ENCODE measurements around the gene MLLT3. TPM values are rescaled to one million over a fixed set of nuclear protein-coding genes. Genes with fewer than 3 reads are reported as not detected.

MLLT3 gene
- total and polyA plus RNA-seq, 2 of the 8 experiments (the other 6 are each of a cell fraction or from before 2014, with no cell fraction given): 5.9 to 9.6 TPM

DNA sequence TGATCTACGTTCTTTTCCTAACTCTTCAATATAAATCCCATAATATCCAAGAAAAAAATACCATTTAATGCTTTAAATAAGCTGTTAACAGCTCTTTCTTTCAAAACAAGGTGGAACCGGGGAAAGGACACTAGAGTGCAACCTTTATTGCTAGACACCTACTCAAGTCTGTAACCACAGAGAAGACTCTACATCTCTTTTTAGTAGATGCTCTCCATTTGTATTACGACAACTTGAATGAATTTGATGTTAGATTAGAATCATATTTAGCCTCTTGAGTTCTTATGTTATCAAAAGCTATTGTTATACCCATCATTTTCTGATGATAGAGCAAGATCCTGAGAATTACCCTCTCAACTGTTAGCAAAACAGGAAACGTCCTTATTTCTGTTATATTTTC is 246.3 kb downstream of the MLLT3 start:
- no peak overlapping the region for H3K23ac ChIP-seq (ENCODE audit: insufficient read length)
- no peak overlapping the region for H3K4me2 ChIP-seq (ENCODE audit: insufficient read depth in 1 of 2, low read depth in 2 of 2, low read length in 2 of 2)
- no peak overlapping the region for H3K56ac ChIP-seq (replicated peaks; ENCODE audit: insufficient read length, low read depth, low read length)
- no peaks in the 10 kb centered on the region for H3K23me2 ChIP-seq (ENCODE audit: low read depth, low read length)
- H4K5ac ChIP-seq (ENCODE audit: insufficient read length, low read depth, low read length): no peak overlapping the region
- 85 to 100% methylated on average over 1 to 4 of the region's 4 CpGs for WGBS, 2 experiments (ENCODE audit: extremely low coverage in 1 of 2, insufficient coverage in 1 of 2, insufficient read length in 1 of 2, insufficient replicate concordance in 2 of 2, low coverage in 1 of 2, low lambda C conversion rate in 2 of 2, missing lambda C conversion rate in 1 of 2)
- no peak for DNase-seq (ENCODE audit: low read depth in 1 of 2, low spot score in 2 of 2)
- FAIRE-seq: no peak
- no peak overlapping the region for H3K4ac ChIP-seq (replicated peaks; ENCODE audit: insufficient read length, low read depth, low read length)
- no peaks in the 10 kb centered on the region for H3K27me3 ChIP-seq (replicated peaks in 1 of 4; ENCODE audit: control insufficient read depth in 3 of 4, extremely low read depth in 1 of 4, insufficient read depth in 3 of 4, low read length in 3 of 4)
- no peaks in the 10 kb centered on the region for H3K4me1 ChIP-seq (replicated peaks in 1 of 4; ENCODE audit: control insufficient read depth in 3 of 4, insufficient read depth in 4 of 4, low read length in 3 of 4)
- no peak overlapping the region for H2BK20ac ChIP-seq (ENCODE audit: low read length)
- H3K9me3 ChIP-seq (ENCODE audit: insufficient read depth in 2 of 2, low read depth in 1 of 2, low read length in 1 of 2): no peaks in the 10 kb centered on the region
- ChIA-PET CTCF (ENCODE audit: partially characterized antibody) (interaction anchor here (2.1 kb wide), 1 partner anchor 16 kb away, joined by 5 read pairs; no protein-coding TSS in a partner anchor), POLR2A (ENCODE audit: partially characterized antibody) (no interaction called here)
- no peak overlapping the region for H3K27ac ChIP-seq (ENCODE audit: low read depth, low read length)
- H2BK15ac ChIP-seq (ENCODE audit: low read length): no peak overlapping the region
- no peak overlapping the region for H4K91ac ChIP-seq (replicated peaks; ENCODE audit: insufficient read length, low read length)
- H3K79me2 ChIP-seq (ENCODE audit: control insufficient read depth in 1 of 2, insufficient read depth in 2 of 2, low read length in 2 of 2): no peaks in the 10 kb centered on the region
- H4K8ac ChIP-seq (ENCODE audit: extremely low read depth, insufficient read depth, low read length): no peak overlapping the region
- H2AK5ac ChIP-seq (ENCODE audit: low read depth, low read length): no peak overlapping the region
- no peak overlapping the region for H3K9ac ChIP-seq (replicated peaks in 1 of 4; ENCODE audit: extremely low read depth in 1 of 4, low read depth in 3 of 4, low read length in 3 of 4)
- H2BK5ac ChIP-seq (ENCODE audit: low read depth, low read length): no peak overlapping the region
- H3K14ac ChIP-seq (ENCODE audit: insufficient read length): no peak overlapping the region
- H2BK120ac ChIP-seq (replicated peaks; ENCODE audit: low read depth, low read length): no peak overlapping the region
- no peaks in the 10 kb centered on the region for H3K79me1 ChIP-seq (ENCODE audit: low read depth, low read length)
- H4K20me1 ChIP-seq (replicated peaks in 1 of 2; ENCODE audit: control insufficient read depth in 1 of 2, insufficient read depth in 2 of 2, low read length in 2 of 2): no peaks in the 10 kb centered on the region
- no peak overlapping the region for H3K18ac ChIP-seq (ENCODE audit: extremely low read depth, low read length)
- no peak overlapping the region for H2AFZ ChIP-seq (ENCODE audit: low read length)
- H3K36me3 ChIP-seq (ENCODE audit: control insufficient read depth in 2 of 4, insufficient read depth in 4 of 4, low read length in 3 of 4): no peaks in the 10 kb centered on the region
- no peak overlapping the region for H2BK12ac ChIP-seq (ENCODE audit: low read depth, low read length)
- H3K4me3 ChIP-seq (ENCODE audit: extremely low read depth in 1 of 4, insufficient read depth in 2 of 4, low read depth in 3 of 4, low read length in 4 of 4): no peak overlapping the region
- TF ChIP-seq, protein P1, sequence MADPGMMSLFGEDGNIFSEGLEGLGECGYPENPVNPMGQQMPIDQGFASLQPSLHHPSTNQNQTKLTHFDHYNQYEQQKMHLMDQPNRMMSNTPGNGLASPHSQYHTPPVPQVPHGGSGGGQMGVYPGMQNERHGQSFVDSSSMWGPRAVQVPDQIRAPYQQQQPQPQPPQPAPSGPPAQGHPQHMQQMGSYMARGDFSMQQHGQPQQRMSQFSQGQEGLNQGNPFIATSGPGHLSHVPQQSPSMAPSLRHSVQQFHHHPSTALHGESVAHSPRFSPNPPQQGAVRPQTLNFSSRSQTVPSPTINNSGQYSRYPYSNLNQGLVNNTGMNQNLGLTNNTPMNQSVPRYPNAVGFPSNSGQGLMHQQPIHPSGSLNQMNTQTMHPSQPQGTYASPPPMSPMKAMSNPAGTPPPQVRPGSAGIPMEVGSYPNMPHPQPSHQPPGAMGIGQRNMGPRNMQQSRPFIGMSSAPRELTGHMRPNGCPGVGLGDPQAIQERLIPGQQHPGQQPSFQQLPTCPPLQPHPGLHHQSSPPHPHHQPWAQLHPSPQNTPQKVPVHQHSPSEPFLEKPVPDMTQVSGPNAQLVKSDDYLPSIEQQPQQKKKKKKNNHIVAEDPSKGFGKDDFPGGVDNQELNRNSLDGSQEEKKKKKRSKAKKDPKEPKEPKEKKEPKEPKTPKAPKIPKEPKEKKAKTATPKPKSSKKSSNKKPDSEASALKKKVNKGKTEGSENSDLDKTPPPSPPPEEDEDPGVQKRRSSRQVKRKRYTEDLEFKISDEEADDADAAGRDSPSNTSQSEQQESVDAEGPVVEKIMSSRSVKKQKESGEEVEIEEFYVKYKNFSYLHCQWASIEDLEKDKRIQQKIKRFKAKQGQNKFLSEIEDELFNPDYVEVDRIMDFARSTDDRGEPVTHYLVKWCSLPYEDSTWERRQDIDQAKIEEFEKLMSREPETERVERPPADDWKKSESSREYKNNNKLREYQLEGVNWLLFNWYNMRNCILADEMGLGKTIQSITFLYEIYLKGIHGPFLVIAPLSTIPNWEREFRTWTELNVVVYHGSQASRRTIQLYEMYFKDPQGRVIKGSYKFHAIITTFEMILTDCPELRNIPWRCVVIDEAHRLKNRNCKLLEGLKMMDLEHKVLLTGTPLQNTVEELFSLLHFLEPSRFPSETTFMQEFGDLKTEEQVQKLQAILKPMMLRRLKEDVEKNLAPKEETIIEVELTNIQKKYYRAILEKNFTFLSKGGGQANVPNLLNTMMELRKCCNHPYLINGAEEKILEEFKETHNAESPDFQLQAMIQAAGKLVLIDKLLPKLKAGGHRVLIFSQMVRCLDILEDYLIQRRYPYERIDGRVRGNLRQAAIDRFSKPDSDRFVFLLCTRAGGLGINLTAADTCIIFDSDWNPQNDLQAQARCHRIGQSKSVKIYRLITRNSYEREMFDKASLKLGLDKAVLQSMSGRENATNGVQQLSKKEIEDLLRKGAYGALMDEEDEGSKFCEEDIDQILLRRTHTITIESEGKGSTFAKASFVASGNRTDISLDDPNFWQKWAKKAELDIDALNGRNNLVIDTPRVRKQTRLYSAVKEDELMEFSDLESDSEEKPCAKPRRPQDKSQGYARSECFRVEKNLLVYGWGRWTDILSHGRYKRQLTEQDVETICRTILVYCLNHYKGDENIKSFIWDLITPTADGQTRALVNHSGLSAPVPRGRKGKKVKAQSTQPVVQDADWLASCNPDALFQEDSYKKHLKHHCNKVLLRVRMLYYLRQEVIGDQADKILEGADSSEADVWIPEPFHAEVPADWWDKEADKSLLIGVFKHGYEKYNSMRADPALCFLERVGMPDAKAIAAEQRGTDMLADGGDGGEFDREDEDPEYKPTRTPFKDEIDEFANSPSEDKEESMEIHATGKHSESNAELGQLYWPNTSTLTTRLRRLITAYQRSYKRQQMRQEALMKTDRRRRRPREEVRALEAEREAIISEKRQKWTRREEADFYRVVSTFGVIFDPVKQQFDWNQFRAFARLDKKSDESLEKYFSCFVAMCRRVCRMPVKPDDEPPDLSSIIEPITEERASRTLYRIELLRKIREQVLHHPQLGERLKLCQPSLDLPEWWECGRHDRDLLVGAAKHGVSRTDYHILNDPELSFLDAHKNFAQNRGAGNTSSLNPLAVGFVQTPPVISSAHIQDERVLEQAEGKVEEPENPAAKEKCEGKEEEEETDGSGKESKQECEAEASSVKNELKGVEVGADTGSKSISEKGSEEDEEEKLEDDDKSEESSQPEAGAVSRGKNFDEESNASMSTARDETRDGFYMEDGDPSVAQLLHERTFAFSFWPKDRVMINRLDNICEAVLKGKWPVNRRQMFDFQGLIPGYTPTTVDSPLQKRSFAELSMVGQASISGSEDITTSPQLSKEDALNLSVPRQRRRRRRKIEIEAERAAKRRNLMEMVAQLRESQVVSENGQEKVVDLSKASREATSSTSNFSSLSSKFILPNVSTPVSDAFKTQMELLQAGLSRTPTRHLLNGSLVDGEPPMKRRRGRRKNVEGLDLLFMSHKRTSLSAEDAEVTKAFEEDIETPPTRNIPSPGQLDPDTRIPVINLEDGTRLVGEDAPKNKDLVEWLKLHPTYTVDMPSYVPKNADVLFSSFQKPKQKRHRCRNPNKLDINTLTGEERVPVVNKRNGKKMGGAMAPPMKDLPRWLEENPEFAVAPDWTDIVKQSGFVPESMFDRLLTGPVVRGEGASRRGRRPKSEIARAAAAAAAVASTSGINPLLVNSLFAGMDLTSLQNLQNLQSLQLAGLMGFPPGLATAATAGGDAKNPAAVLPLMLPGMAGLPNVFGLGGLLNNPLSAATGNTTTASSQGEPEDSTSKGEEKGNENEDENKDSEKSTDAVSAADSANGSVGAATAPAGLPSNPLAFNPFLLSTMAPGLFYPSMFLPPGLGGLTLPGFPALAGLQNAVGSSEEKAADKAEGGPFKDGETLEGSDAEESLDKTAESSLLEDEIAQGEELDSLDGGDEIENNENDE (IDR thresholded peaks at IDR 0.05; ENCODE audit: insufficient replicate concordance, low read length): no peak

All from H1 (cell line).